Parathyroid adenoma (tissue), 2 donors: Measurements from ENCODE around the gene FANCE.

Source experiments
- H2AFZ ChIP-seq: fragments of 300-600 bp; sonication (generic); one replicate; pipeline ENCODE4 v1.7.0; 2017; ENCODE audit warnings: antibody characterized with exemption, mild to moderate bottlenecking
- H3K27ac ChIP-seq: fragments of 300-600 bp; sonication (generic); one replicate; pipeline ENCODE4 v1.7.0; 2017
- H3K27me3 ChIP-seq: fragments of 300-600 bp; sonication (generic); one replicate; pipeline ENCODE4 v1.7.0; 2017; ENCODE audit warnings: low read length; ENCODE audit not compliant: control insufficient read depth, insufficient read depth
- H3K36me3 ChIP-seq: fragments of 300-600 bp; sonication (generic); one replicate; pipeline ENCODE4 v1.7.0; 2017; ENCODE audit warnings: low read length; ENCODE audit not compliant: control insufficient read depth, insufficient read depth
- H3K4me1 ChIP-seq: fragments of 300-600 bp; sonication (generic); one replicate; pipeline ENCODE4 v1.7.0; 2017; ENCODE audit warnings: control low read depth
- H3K4me2 ChIP-seq: fragments of 300-600 bp; sonication (generic); one replicate; pipeline ENCODE4 v1.7.0; 2017; ENCODE audit warnings: low read length
- H3K4me3 ChIP-seq: fragments of 300-600 bp; sonication (generic); one replicate; pipeline ENCODE4 v1.7.0; 2017; ENCODE audit warnings: low read depth, low read length
- H3K79me2 ChIP-seq: fragments of 300-600 bp; sonication (generic); one replicate; pipeline ENCODE4 v1.7.0; 2017; ENCODE audit warnings: control low read depth
- H3K9ac ChIP-seq: fragments of 300-600 bp; sonication (generic); one replicate; pipeline ENCODE4 v1.7.0; 2017; ENCODE audit warnings: mild to moderate bottlenecking
- H3K9me3 ChIP-seq: fragments of 300-600 bp; sonication (generic); one replicate; pipeline ENCODE4 v1.7.0; 2017; ENCODE audit warnings: low read length; ENCODE audit not compliant: control insufficient read depth
- TF ChIP-seq, protein P1 (sequence below): fragments of 300-600 bp; sonication (generic); IDR thresholded peaks from one replicate; pipeline ENCODE4 v1.7.0; 2017; ENCODE audit warnings: antibody characterized with exemption, mild to moderate bottlenecking
- donor health status: primary hyperparathyroidism.

FANCE gene

DNA sequence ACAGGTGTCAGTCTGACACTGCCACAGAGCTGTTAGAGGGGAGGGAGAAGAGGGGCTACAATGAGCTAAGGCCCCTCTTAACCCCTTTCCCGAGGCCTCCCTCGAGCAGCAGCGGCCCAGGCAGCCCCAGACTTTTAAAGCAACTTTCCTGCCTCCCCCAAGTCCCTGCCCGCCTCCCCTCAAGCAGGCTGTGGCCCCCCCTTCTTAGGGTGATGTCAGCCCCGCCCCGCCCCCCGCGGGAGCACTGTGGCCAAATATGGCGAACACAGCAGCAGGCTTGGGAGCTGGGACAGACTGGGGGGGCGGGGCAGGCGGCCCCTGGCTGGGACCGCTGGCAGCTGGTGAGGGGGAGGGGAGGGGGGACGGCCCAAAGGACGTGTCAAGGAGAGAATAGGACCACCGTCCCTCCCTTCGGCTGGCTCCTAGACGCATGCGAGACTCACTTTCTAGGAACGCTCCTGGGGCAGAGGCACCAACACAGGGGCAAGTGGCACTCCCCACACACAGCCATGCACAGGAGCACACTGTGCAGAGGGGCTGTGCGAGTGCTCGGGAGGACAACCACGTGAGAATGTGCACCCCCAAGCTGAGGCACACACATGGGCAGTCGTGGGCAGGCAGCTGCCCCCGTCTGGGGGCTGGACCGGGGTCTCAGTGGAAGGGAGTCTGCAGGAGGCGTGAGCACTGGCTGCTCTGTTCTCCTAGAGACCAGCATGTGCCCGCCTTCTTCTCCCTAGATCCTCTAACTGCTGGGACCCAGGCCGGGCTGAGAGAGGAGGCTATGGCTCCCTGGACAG is 38.1 kb downstream of the FANCE start:
- H3K4me1 ChIP-seq: peaks cover 68% of the 10 kb centered on the region
- no peak overlapping the region for H3K4me3 ChIP-seq
- no peak overlapping the region for H2AFZ ChIP-seq
- H3K79me2 ChIP-seq: no peaks in the 10 kb centered on the region
- peak overlapping the region; percentile 39 for H3K27ac ChIP-seq
- TF ChIP-seq, protein P1, sequence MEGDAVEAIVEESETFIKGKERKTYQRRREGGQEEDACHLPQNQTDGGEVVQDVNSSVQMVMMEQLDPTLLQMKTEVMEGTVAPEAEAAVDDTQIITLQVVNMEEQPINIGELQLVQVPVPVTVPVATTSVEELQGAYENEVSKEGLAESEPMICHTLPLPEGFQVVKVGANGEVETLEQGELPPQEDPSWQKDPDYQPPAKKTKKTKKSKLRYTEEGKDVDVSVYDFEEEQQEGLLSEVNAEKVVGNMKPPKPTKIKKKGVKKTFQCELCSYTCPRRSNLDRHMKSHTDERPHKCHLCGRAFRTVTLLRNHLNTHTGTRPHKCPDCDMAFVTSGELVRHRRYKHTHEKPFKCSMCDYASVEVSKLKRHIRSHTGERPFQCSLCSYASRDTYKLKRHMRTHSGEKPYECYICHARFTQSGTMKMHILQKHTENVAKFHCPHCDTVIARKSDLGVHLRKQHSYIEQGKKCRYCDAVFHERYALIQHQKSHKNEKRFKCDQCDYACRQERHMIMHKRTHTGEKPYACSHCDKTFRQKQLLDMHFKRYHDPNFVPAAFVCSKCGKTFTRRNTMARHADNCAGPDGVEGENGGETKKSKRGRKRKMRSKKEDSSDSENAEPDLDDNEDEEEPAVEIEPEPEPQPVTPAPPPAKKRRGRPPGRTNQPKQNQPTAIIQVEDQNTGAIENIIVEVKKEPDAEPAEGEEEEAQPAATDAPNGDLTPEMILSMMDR: no peak
- no peak overlapping the region for H3K9ac ChIP-seq
- no peaks in the 10 kb centered on the region for H3K36me3 ChIP-seq
- H3K4me2 ChIP-seq: no peak overlapping the region
- H3K27me3 ChIP-seq: no peaks in the 10 kb centered on the region
- no peaks in the 10 kb centered on the region for H3K9me3 ChIP-seq

DNA sequence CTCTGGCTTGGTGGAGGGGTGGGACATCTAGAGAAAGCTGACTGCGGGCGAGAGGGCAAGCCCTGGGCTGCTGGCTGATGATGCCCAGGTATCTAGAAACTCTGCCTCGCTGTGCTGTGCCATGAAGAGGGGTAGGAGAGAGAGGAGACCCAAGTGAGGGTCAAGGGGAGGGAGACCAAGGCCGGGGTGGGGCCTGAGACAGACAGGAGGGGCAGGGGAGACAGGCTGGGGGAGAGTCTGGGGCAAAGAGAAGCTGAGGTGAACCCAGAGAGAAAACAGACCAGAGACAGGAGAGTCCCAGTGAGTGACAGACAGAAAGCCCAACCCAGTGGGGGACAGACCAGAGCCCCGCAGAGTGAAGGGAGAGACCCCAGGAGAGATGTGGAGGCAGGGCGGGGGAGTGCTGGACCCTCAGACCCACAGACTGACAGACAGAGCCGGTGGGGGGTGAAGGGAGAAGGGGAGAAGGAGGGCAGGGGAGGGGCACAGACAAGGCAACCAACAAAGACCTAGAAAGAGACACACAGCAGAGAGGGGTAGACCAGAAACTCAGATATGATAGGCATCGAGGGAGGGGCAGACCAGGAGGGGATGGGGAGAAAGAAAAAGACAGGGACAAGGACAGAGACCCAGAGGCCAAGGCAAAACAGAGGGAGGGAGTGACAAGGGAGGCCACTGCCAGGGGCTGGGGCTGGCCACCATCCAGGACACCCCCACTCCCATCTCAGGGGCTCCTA is 38.9 kb downstream of the FANCE start:
- Histone ChIP-seq H3K4me3 (no peak overlapping the region), H3K79me2 (peaks cover 5% of the 10 kb centered on the region), H3K27ac (peak overlapping the region; percentile 39)

DNA sequence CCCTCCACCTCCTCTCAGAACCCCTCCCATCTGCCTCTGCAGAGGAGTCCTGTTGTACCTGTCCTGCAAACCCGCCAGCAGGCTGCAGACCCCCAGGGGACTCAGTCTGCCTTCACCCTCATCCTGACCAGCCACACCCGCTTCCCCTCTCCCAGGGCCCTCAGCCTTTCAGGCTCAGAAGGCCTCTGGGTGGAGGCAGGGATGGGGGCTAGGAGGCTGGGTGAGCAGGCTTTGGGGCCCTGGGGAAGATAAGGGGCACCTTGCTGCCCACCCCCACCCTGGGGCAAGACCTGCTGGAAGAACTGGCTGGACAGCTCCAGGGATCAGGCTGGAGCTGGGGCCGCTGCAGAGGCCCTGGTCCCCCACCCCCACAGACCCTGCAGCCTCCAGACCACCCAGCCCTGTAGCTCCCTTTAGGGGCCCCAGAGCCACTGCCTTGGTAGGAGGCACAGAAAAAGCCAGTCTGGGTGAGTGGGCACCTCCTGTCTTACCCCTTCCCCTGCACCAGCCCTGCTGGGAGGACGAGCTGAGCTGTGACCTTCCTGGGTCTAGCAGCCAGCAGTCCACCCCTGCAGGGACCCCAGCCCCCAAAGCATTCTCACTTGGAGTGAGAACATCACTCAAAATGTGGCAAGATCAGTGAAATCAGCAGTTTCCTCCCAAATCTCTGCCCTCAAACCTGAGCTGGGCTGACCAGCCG is 39.6 kb downstream of the FANCE start:
- no peaks in the 10 kb centered on the region for H3K9me3 ChIP-seq
- no peak overlapping the region for H2AFZ ChIP-seq
- H3K4me1 ChIP-seq: peaks cover 61% of the 10 kb centered on the region
- no peak overlapping the region for H3K4me2 ChIP-seq
- peak overlapping the region; percentile 42 for H3K27ac ChIP-seq
- no peaks in the 10 kb centered on the region for H3K36me3 ChIP-seq
- no peak overlapping the region for H3K4me3 ChIP-seq
- no peak overlapping the region for H3K9ac ChIP-seq
- TF ChIP-seq, protein P1: no peak
- H3K27me3 ChIP-seq: no peaks in the 10 kb centered on the region
- H3K79me2 ChIP-seq: peaks cover 5% of the 10 kb centered on the region

More for the DNA sequence above, 38.9 kb downstream of the FANCE start:
- Histone ChIP-seq H3K4me1 (peaks cover 67% of the 10 kb centered on the region), H3K4me2 (no peak overlapping the region), H3K9me3 (no peaks in the 10 kb centered on the region), H3K27me3 (no peaks in the 10 kb centered on the region), H3K9ac (no peak overlapping the region), H2AFZ (no peak overlapping the region), H3K36me3 (no peaks in the 10 kb centered on the region)
- TF ChIP-seq, protein P1: no peak

DNA sequence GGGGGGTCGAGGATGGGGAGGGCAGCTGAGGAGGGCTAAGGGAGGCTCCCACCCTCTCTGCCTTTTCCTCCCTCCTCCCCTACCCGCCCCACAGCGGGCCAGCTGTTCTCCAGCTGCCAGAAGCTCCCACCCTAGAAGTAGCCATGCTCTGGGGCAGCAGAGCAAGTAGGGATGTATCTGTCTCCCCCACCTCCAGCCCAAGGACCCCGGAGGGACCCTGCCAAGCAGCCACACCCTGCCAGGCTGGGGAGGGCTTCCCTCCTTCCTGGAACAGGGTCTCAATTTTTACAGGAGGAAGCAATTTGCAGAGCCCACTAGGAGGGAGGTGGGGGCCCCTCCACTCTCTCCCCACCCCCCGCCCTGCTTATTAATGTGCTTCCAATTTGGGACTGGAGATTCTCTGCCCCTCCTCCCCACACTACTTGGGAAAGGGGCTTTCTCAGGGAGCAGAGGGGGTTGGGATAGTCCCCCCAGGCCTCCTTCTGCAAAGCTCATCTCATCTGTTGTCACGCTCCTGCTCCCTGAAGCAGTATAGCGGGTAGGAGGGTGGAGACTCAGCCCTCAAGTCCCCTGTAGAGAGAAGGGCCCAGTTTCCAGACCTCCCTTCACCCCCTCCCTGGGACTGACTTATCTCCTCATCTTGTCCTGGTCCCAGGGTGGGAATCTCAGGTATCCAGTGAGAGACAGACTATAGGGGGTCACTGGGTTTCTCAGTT is 40.3 kb downstream of the FANCE start:
- no peaks in the 10 kb centered on the region for H3K27me3 ChIP-seq
- no peak overlapping the region for H3K4me2 ChIP-seq
- no peak overlapping the region for H3K9ac ChIP-seq
- TF ChIP-seq, protein P1: no peak
- H3K36me3 ChIP-seq: no peaks in the 10 kb centered on the region
- H3K9me3 ChIP-seq: no peaks in the 10 kb centered on the region
- peaks cover 5% of the 10 kb centered on the region for H3K79me2 ChIP-seq
- H3K27ac ChIP-seq: peak overlapping the region; percentile 42
- no peak overlapping the region for H3K4me3 ChIP-seq
- no peak overlapping the region for H2AFZ ChIP-seq
- H3K4me1 ChIP-seq: peaks cover 59% of the 10 kb centered on the region
